Loucy (cell line): ENCODE measurements around the gene SLC17A9.

Source experiments
- CTCF ChIP-seq: fragments of 200-600 bp; sonication (generic); conservative IDR thresholded peaks from 2 replicates; pipeline ENCODE4 v1.5.1; 2014; ENCODE audit warnings: mild to moderate bottlenecking, antibody characterized with exemption, low read length
- EZH2phosphoT487 ChIP-seq: fragments of 200-600 bp; IDR thresholded peaks from 2 replicates; pipeline ENCODE4 v1.6.1; 2018; ENCODE audit warnings: antibody characterized with exemption, mild to moderate bottlenecking, moderate library complexity, borderline replicate concordance

DNA sequence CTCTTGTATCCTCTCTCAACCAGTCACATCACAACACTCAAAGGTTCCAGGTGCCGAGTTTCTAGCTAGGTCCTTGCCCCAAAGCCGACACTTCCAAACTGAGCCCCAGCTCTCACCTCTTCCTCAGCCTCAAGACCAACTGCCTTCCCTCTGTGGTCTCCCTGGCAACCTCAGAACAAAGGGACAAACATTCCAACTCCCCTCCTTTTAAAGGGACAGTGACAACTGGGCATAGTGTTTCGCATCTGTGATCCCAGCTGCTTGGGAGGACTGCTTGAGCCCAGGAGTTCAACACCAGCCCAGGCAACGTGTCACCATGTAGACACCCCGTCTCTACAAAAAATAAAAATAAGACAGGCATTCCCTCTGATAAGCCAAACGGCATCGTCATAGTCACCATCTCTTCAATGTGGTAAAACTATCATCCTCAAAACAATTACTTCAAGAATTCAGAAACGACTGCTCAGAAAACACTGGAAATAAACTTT, 37.5 kb upstream of the SLC17A9 start:
- TF ChIP-seq CTCF: no peak
- TF ChIP-seq EZH2phosphoT487: no peak
